ENCODE results near the gene GAS2.

Gene GAS2

GRCh38 chr11:22728600-22729389 is 62.4 kb downstream of the GAS2 start:
- peak; percentile 2 for DNase-seq (ENCODE audit: low spot score)

GRCh38 chr11:22730319-22730718 is 63.9 kb downstream of the GAS2 start:
- no peak for DNase-seq (ENCODE audit: low spot score)

GRCh38 chr11:22732588-22732987 is 66.2 kb downstream of the GAS2 start:
- DNase-seq (ENCODE audit: low spot score) = no peak

GRCh38 chr11:22733475-22734248 is 67.3 kb downstream of the GAS2 start:
- no peak for DNase-seq (ENCODE audit: low spot score)

GRCh38 chr11:22734628-22735345 is 68.4 kb downstream of the GAS2 start:
- no peak for DNase-seq (ENCODE audit: low spot score)

GRCh38 chr11:22742157-22742613 is 75.8 kb downstream of the GAS2 start:
- DNase-seq (ENCODE audit: low spot score) = no peak

- no peak for DNase-seq (ENCODE audit: low spot score)
Measured at GRCh38 chr11:22749536-22749935, 83.1 kb downstream of the GAS2 start.

GRCh38 chr11:22752908-22753310 is 86.5 kb downstream of the GAS2 start:
- DNase-seq (ENCODE audit: low spot score) = no peak

- no peak for DNase-seq (ENCODE audit: low spot score)
Measured at GRCh38 chr11:22753416-22753815, 87.0 kb downstream of the GAS2 start.

- no peak for DNase-seq (ENCODE audit: low spot score)
Measured at GRCh38 chr11:22761066-22761465, 94.7 kb downstream of the GAS2 start.

GRCh38 chr11:22763166-22763565 is 96.8 kb downstream of the GAS2 start:
- DNase-seq (ENCODE audit: low spot score) = peak; percentile 14

- no peak for DNase-seq (ENCODE audit: low spot score)
Measured at GRCh38 chr11:22764735-22765134, 98.3 kb downstream of the GAS2 start.

GRCh38 chr11:22768281-22768680 is 101.9 kb downstream of the GAS2 start:
- no peak for DNase-seq (ENCODE audit: low spot score)

GRCh38 chr11:22769081-22769480 is 102.7 kb downstream of the GAS2 start:
- no peak for DNase-seq (ENCODE audit: low spot score)

- no peak for DNase-seq (ENCODE audit: low spot score)
Measured at GRCh38 chr11:22774716-22775115, 108.3 kb downstream of the GAS2 start.

- no peak for DNase-seq (ENCODE audit: low spot score)
Measured at GRCh38 chr11:22775248-22775647, 108.8 kb downstream of the GAS2 start.

- no peak for DNase-seq (ENCODE audit: low spot score)
Measured at GRCh38 chr11:22778642-22779041, 112.2 kb downstream of the GAS2 start.

GRCh38 chr11:22779850-22780249 is 113.4 kb downstream of the GAS2 start:
- DNase-seq (ENCODE audit: low spot score) = no peak

- DNase-seq (ENCODE audit: low spot score) = no peak
Measured at GRCh38 chr11:22780952-22781593, 114.7 kb downstream of the GAS2 start.

- DNase-seq (ENCODE audit: low spot score) = peak; percentile 27
Measured at GRCh38 chr11:22785251-22785650, 118.8 kb downstream of the GAS2 start.

GRCh38 chr11:22786475-22786874 is 120.1 kb downstream of the GAS2 start:
- DNase-seq (ENCODE audit: low spot score) = no peak

- no peak for DNase-seq (ENCODE audit: low spot score)
Measured at GRCh38 chr11:22787055-22787454, 120.6 kb downstream of the GAS2 start.
